ENCODE measurements around the gene GHRL.

Gene GHRL

GRCh38 chr3:10334042-10334441 is 41.3 kb upstream of the GHRL start:
- TF ChIP-seq CTCF (IDR thresholded peaks at IDR 0.05) = no peak
- no peak for DNase-seq (ENCODE audit: low spot score)
- H3K27ac ChIP-seq = no peak overlapping the region
- H3K4me3 ChIP-seq = no peak overlapping the region

GRCh38 chr3:10333349-10333650 is 40.6 kb upstream of the GHRL start:
- H3K27ac ChIP-seq = no peak overlapping the region
- DNase-seq (ENCODE audit: low spot score) = no peak

GRCh38 chr3:10332481-10333348 is 40.0 kb upstream of the GHRL start:
- TF ChIP-seq CTCF (IDR thresholded peaks at IDR 0.05) = no peak
- Histone ChIP-seq H3K4me3 (no peak overlapping the region), H3K27ac (no peak overlapping the region)
- DNase-seq (ENCODE audit: low spot score) = no peak

More at GRCh38 chr3:10333349-10333650, 40.6 kb upstream of the GHRL start:
- no peak for TF ChIP-seq CTCF (IDR thresholded peaks at IDR 0.05)
- no peak overlapping the region for H3K4me3 ChIP-seq

- Histone ChIP-seq H3K4me3 (no peak overlapping the region), H3K27ac (no peak overlapping the region)
- DNase-seq (ENCODE audit: low spot score) = no peak
- TF ChIP-seq CTCF (IDR thresholded peaks at IDR 0.05) = no peak
Measured at GRCh38 chr3:10331320-10331719, 38.6 kb upstream of the GHRL start.

GRCh38 chr3:10330319-10330718 is 37.6 kb upstream of the GHRL start:
- TF ChIP-seq CTCF (IDR thresholded peaks at IDR 0.05) = no peak
- no peak for DNase-seq (ENCODE audit: low spot score)
- H3K27ac ChIP-seq = no peak overlapping the region

GRCh38 chr3:10329495-10330015 is 36.8 kb upstream of the GHRL start:
- no peak overlapping the region for H3K27ac ChIP-seq
- no peak for DNase-seq (ENCODE audit: low spot score)
- no peak for TF ChIP-seq CTCF (IDR thresholded peaks at IDR 0.05)
- no peak overlapping the region for H3K4me3 ChIP-seq

More at GRCh38 chr3:10330319-10330718, 37.6 kb upstream of the GHRL start:
- H3K4me3 ChIP-seq = no peak overlapping the region

All from coronary artery (tissue), 2 donors.